HCT116 (cell line): ENCODE data around the gene GCDH. TPM values are rescaled to one million over a fixed set of nuclear protein-coding genes. Genes with fewer than 3 reads are reported as not detected.

Experiments
- ATAC-seq: fragments of 200-7000 bp; cut with Tn5 transposase; 2 replicates; pipeline ENCODE4 v1.9.1; 2020; ENCODE audit warnings: mild to moderate bottlenecking, moderate library complexity
- BruUV-seq: library from RNA; stranded (reverse); fragments of 400-500 nt; replicated peaks from 2 replicates; lab custom pipeline; 2021; lab: Mats Ljungman, UMichigan
- CTCF ChIA-PET: fragments of 300-600 bp; sonication (Branson Sonifier 250); formaldehyde crosslinking; loops from one replicate; lab custom pipeline; 2021; ENCODE audit warnings: antibody characterized with exemption; lab: Charles Lee
- POLR2A ChIA-PET: fragments of 300-600, 350-600 bp; sonication (Branson Sonifier 250); formaldehyde crosslinking; loops from one replicate; lab custom pipeline; 2021; ENCODE audit warnings: antibody characterized with exemption; lab: Charles Lee
- RAD21 ChIA-PET, 2 experiments: fragments of 300-600 bp; sonication (Branson Sonifier 250); formaldehyde crosslinking; loops; one replicate each; lab custom pipeline; 2023; ENCODE audit warnings: low total read pairs in 2 of 2; ENCODE audit not compliant: uncharacterized antibody in 2 of 2, unreplicated experiment in 2 of 2, low non-redundant PET in 1 of 2; lab: Charles Lee
- DNase-seq: peaks from one replicate; pipeline ENCODE4 v3.0.0-alpha.2; 2010; ENCODE audit warnings: low read depth, low spot score
- H2AFZ ChIP-seq: fragments of 200-600 bp; shearing (Covaris generic), sonication (generic); 2 replicates; pipeline ENCODE4 v1.6.1; 2017; ENCODE audit warnings: low read depth, mixed run types, mixed read lengths, antibody characterized with exemption, low read length; ENCODE audit not compliant: poor library complexity, severe bottlenecking
- H3K27ac ChIP-seq: 2 replicates; pipeline ENCODE4 v1.5.1; 2012; ENCODE audit warnings: low read depth, low read length
- H3K27me3 ChIP-seq: fragments of 200-600 bp; sonication (generic); 2 replicates; pipeline ENCODE4 v1.6.1; 2016; ENCODE audit warnings: mixed run types, low read length, mixed read lengths; ENCODE audit not compliant: insufficient read depth
- H3K36me3 ChIP-seq, 2 experiments: fragments of 200-500 bp in 1 of 2; fragments of 200-600 bp in 1 of 2; sonication (Bioruptor generic) in 1 of 2; sonication (generic) in 1 of 2; 2 replicates each; pipeline versions ENCODE4 v1.5.1 to v1.6.1; 2014 to 2016; ENCODE audit warnings: low read length in 2 of 2, inconsistent platforms in 1 of 2, mixed read lengths in 1 of 2, mixed run types in 1 of 2; ENCODE audit not compliant: insufficient read depth in 2 of 2, control insufficient read depth in 1 of 2
- H3K4me1 ChIP-seq, 2 experiments: fragments of 200-600 bp in 1 of 2; sonication (generic) in 1 of 2; 2 replicates each; pipeline versions ENCODE4 v1.5.1 to v1.6.1; 2012 to 2017; ENCODE audit warnings: low read length in 2 of 2, inconsistent platforms in 1 of 2, mild to moderate bottlenecking in 1 of 2, mixed read lengths in 1 of 2, mixed run types in 1 of 2, moderate library complexity in 1 of 2; ENCODE audit not compliant: insufficient read depth in 2 of 2, control insufficient read depth in 1 of 2
- H3K4me2 ChIP-seq: fragments of 200-600 bp; sonication (generic); 2 replicates; pipeline ENCODE4 v1.6.1; 2017; ENCODE audit warnings: mixed run types, low read length, mixed read lengths
- H3K4me3 ChIP-seq, 2 experiments: fragments of 200-600 bp in 1 of 2; sonication (generic) in 1 of 2; replicated peaks in 1 of 2; 2 replicates each; pipeline ENCODE4 v1.5.1; 2011 to 2016; ENCODE audit warnings: low read length in 2 of 2, control low read depth in 1 of 2, low read depth in 1 of 2, mild to moderate bottlenecking in 1 of 2, mixed read lengths in 1 of 2, mixed run types in 1 of 2
- H3K79me2 ChIP-seq: fragments of 200-600 bp; sonication (generic); 2 replicates; pipeline ENCODE4 v1.6.1; 2017; ENCODE audit warnings: mild to moderate bottlenecking, mixed run types, low read length, moderate library complexity, mixed read lengths; ENCODE audit not compliant: insufficient read depth
- H3K9ac ChIP-seq: fragments of 200-600 bp; sonication (generic); 2 replicates; pipeline ENCODE4 v1.6.1; 2016; ENCODE audit warnings: low read length, mixed read lengths
- H3K9me2 ChIP-seq: fragments of 200-600 bp; sonication (generic), shearing (Covaris generic); 2 replicates; pipeline ENCODE4 v1.6.1; 2017; ENCODE audit warnings: mixed run types, mild to moderate bottlenecking, moderate library complexity; ENCODE audit not compliant: insufficient read depth
- H3K9me3 ChIP-seq, 2 experiments: fragments of 200-500 bp in 1 of 2; fragments of 200-600 bp in 1 of 2; sonication (Bioruptor generic) in 1 of 2; sonication (generic) in 1 of 2; 2 replicates each; pipeline ENCODE4 v1.6.1; 2014 to 2017; ENCODE audit warnings: low read length in 2 of 2, mixed read lengths in 2 of 2, inconsistent platforms in 1 of 2, low read depth in 1 of 2, mild to moderate bottlenecking in 1 of 2, mixed run types in 1 of 2, moderate library complexity in 1 of 2; ENCODE audit not compliant: control insufficient read depth in 1 of 2, insufficient read depth in 1 of 2
- H4K20me1 ChIP-seq: fragments of 200-600 bp; sonication (generic), shearing (Covaris generic); 2 replicates; pipeline ENCODE4 v1.6.1; 2017; ENCODE audit warnings: mixed run types, mild to moderate bottlenecking, moderate library complexity; ENCODE audit not compliant: insufficient read depth
- CBX3 ChIP-seq: IDR thresholded peaks from 2 replicates; pipeline ENCODE4 v1.6.1; 2012; ENCODE audit warnings: low read depth
- CEBPB ChIP-seq: IDR thresholded peaks from 2 replicates; pipeline ENCODE4 v1.6.1; 2012; ENCODE audit warnings: low read depth
- ELF1 ChIP-seq: IDR thresholded peaks from 2 replicates; pipeline ENCODE4 v1.6.1; 2012; ENCODE audit warnings: low read depth, borderline replicate concordance
- EZH2 ChIP-seq: fragments of 200-600 bp; sonication (generic); IDR thresholded peaks from 2 replicates; pipeline ENCODE4 v1.6.1; 2017; ENCODE audit warnings: antibody characterized with exemption, mixed run types
- POLR2A ChIP-seq: IDR thresholded peaks from 2 replicates; pipeline ENCODE4 v1.7.0; 2011; ENCODE audit warnings: borderline replicate concordance; ENCODE audit not compliant: insufficient read depth, insufficient read length; ENCODE audit errors: extremely low read depth
- RAD21 ChIP-seq: IDR thresholded peaks from 2 replicates; pipeline ENCODE4 v1.6.1; 2012; ENCODE audit warnings: low read depth, mild to moderate bottlenecking
- SRF ChIP-seq: IDR thresholded peaks from 2 replicates; pipeline ENCODE4 v1.6.1; 2012; ENCODE audit warnings: low read depth
- TCF7L2 ChIP-seq: IDR thresholded peaks from 2 replicates; pipeline ENCODE4 v1.7.0; 2011; ENCODE audit warnings: borderline replicate concordance, inconsistent platforms; ENCODE audit not compliant: insufficient read depth, insufficient read length; ENCODE audit errors: extremely low read depth
- YY1 ChIP-seq: IDR thresholded peaks from 2 replicates; pipeline ENCODE4 v1.6.1; 2011; ENCODE audit warnings: low read length, low read depth, moderate library complexity, mild to moderate bottlenecking; ENCODE audit not compliant: insufficient replicate concordance; ENCODE audit errors: extremely low read depth
- ZFX ChIP-seq: fragments of 450-650 bp; IDR thresholded peaks from 2 replicates; pipeline ENCODE4 v1.6.1; 2017
- intact Hi-C: fragments of 100-400 bp; cut with micrococcal nuclease; formaldehyde crosslinking; loops from 2 replicates; pipeline ENCODE4 v1.10.0; 2022
- total RNA-seq: library from RNA; stranded (reverse); gene quantifications from one replicate; pipeline ENCODE4 v1.2.1, GENCODE V29; 2021; ENCODE audit not compliant: unreplicated experiment
- TF ChIP-seq, protein P1 (sequence below): IDR thresholded peaks from 2 replicates; pipeline ENCODE4 v1.6.1; 2011; ENCODE audit warnings: mild to moderate bottlenecking, low read length, moderate library complexity; ENCODE audit not compliant: insufficient replicate concordance; ENCODE audit errors: extremely low read depth
- TF ChIP-seq, protein P2 (sequence below): IDR thresholded peaks from 2 replicates; pipeline ENCODE4 v1.6.1; 2012; ENCODE audit warnings: low read depth
- TF ChIP-seq, protein P3 (sequence below): IDR thresholded peaks from 2 replicates; pipeline ENCODE4 v1.6.1; 2012

Gene GCDH
- total RNA-seq, 1 experiment from 2014 or later, result 23.2 TPM

DNA sequence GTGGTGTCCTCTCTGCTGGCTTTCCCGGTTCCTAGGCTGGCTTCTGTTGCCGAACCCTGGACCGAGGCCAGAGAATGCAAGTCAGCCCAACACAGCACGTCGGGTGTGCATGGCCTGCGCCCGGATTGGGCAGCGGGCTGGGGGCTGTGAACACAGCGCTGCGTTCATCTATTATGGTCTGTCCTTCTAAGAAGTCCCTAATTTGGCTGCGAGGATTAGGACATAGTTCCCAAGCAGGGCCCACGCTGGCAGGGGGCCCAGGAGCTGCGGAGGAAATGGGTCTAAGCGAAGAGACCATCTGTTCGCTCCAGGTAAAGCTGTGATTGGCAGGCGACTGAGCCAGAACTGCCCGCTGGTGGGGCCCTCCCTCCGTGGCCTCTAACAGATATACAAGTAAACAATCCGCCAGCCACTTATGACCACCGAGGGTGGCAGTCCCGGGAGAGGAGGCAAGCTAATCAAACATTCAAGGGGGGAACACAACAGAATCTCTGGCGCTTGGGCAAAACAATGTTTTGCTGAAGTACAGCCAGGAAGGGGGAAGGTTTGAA lies 22.1 kb downstream of the GCDH start:
- intact Hi-C loops, result no loop called here
- no TSS peak for BruUV-seq
- Histone ChIP-seq H3K4me1 (no peaks in the 10 kb centered on the region), H3K9ac (no peak overlapping the region), H3K27ac (no peak overlapping the region), H2AFZ (no peak overlapping the region), H3K36me3 (no peaks in the 10 kb centered on the region), H3K79me2 (no peaks in the 10 kb centered on the region), H3K4me3 (no peak overlapping the region), H3K9me2 (no peaks in the 10 kb centered on the region), H3K27me3 (no peaks in the 10 kb centered on the region), H4K20me1 (no peaks in the 10 kb centered on the region), H3K9me3 (no peaks in the 10 kb centered on the region), H3K4me2 (no peak overlapping the region)
- TF ChIP-seq CBX3, result no peak
- ATAC-seq, result no peak
- no peak for DNase-seq
- ChIA-PET RAD21 (no interaction called here), CTCF (no interaction called here), POLR2A (no interaction called here)

DNA sequence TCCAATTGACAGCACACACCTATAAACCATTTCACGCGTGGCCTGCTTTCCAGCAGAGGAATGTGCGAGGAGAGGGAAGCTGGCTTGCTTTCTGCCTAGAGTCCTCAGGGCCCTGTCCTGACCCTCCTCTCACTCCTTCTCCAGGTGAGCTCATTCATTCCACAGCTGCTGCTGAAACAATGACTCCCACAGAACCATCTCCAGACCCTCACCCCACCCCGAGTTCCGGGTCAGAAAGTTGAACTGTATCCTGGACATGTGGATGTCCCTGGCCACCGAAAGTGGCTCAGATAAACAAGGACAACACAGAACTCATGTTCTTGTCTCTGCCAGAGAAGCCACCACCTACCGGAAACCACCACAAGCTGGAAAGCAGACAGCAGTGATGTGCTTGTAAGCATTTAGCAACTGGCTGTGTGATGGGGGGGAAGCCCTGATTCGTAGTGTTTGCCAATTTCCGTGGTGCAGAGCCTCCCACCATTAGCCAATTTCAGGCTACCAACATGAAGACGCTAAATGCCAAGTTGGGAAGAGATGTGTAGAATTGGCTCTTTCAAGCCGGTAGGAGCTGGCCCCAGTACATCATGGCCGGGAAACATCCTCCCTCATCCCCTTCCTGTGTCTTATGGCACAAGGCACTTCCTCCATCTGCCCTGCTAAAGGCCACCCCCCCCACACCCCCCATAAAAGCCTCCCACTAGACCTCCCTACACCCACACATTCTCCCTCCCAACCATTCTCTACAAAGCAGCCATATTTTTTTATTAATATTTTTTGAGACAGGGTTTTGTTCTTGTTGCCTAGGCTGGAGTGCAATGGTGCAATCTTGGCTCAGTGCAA lies 23.1 kb downstream of the GCDH start:
- ChIA-PET POLR2A (no interaction called here), RAD21 (no interaction called here), CTCF (no interaction called here)
- no peak overlapping the region for H2AFZ ChIP-seq
- H3K4me1 ChIP-seq, result peaks cover 0 to 3% of the 10 kb centered on the region in 2 experiments; a peak in 2 of 4 replicates
- H3K27me3 ChIP-seq, result no peaks in the 10 kb centered on the region
- H4K20me1 ChIP-seq, result no peaks in the 10 kb centered on the region
- no peak overlapping the region for H3K4me3 ChIP-seq
- no peaks in the 10 kb centered on the region for H3K36me3 ChIP-seq
- no peak overlapping the region for H3K4me2 ChIP-seq
- H3K9ac ChIP-seq, result no peak overlapping the region
- no TSS peak for BruUV-seq
- no peak overlapping the region for H3K27ac ChIP-seq
- DNase-seq, result no peak
- H3K9me2 ChIP-seq, result no peaks in the 10 kb centered on the region
- H3K79me2 ChIP-seq, result no peaks in the 10 kb centered on the region
- intact Hi-C loops, result no loop called here
- no peaks in the 10 kb centered on the region for H3K9me3 ChIP-seq
- ATAC-seq, result no peak
- no peak for TF ChIP-seq POLR2A
- TF ChIP-seq ZFX, result no peak
- TF ChIP-seq, protein P1, sequence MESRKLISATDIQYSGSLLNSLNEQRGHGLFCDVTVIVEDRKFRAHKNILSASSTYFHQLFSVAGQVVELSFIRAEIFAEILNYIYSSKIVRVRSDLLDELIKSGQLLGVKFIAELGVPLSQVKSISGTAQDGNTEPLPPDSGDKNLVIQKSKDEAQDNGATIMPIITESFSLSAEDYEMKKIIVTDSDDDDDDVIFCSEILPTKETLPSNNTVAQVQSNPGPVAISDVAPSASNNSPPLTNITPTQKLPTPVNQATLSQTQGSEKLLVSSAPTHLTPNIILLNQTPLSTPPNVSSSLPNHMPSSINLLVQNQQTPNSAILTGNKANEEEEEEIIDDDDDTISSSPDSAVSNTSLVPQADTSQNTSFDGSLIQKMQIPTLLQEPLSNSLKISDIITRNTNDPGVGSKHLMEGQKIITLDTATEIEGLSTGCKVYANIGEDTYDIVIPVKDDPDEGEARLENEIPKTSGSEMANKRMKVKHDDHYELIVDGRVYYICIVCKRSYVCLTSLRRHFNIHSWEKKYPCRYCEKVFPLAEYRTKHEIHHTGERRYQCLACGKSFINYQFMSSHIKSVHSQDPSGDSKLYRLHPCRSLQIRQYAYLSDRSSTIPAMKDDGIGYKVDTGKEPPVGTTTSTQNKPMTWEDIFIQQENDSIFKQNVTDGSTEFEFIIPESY, result no peak
- no peak for TF ChIP-seq TCF7L2
- no peak for TF ChIP-seq RAD21
- TF ChIP-seq, protein P2, sequence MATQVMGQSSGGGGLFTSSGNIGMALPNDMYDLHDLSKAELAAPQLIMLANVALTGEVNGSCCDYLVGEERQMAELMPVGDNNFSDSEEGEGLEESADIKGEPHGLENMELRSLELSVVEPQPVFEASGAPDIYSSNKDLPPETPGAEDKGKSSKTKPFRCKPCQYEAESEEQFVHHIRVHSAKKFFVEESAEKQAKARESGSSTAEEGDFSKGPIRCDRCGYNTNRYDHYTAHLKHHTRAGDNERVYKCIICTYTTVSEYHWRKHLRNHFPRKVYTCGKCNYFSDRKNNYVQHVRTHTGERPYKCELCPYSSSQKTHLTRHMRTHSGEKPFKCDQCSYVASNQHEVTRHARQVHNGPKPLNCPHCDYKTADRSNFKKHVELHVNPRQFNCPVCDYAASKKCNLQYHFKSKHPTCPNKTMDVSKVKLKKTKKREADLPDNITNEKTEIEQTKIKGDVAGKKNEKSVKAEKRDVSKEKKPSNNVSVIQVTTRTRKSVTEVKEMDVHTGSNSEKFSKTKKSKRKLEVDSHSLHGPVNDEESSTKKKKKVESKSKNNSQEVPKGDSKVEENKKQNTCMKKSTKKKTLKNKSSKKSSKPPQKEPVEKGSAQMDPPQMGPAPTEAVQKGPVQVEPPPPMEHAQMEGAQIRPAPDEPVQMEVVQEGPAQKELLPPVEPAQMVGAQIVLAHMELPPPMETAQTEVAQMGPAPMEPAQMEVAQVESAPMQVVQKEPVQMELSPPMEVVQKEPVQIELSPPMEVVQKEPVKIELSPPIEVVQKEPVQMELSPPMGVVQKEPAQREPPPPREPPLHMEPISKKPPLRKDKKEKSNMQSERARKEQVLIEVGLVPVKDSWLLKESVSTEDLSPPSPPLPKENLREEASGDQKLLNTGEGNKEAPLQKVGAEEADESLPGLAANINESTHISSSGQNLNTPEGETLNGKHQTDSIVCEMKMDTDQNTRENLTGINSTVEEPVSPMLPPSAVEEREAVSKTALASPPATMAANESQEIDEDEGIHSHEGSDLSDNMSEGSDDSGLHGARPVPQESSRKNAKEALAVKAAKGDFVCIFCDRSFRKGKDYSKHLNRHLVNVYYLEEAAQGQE, result no peak
- no peak for TF ChIP-seq SRF
- TF ChIP-seq ELF1, result no peak
- TF ChIP-seq, protein P3, sequence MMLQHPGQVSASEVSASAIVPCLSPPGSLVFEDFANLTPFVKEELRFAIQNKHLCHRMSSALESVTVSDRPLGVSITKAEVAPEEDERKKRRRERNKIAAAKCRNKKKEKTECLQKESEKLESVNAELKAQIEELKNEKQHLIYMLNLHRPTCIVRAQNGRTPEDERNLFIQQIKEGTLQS, result no peak
- no peak for TF ChIP-seq CBX3
- no peak for TF ChIP-seq CEBPB
- TF ChIP-seq YY1, result no peak
- no peak for TF ChIP-seq EZH2
